DMS53 treated with DMSO at 0.1 percent for 48 hours (cell line): ENCODE measurements around the gene BACH2.

Experiments used
- DNase-seq: peaks from one replicate; lab custom pipeline; 2025; ENCODE audit not compliant: unreplicated experiment; lab: John Stamatoyannopoulos, UW

The BACH2 gene

DNA sequence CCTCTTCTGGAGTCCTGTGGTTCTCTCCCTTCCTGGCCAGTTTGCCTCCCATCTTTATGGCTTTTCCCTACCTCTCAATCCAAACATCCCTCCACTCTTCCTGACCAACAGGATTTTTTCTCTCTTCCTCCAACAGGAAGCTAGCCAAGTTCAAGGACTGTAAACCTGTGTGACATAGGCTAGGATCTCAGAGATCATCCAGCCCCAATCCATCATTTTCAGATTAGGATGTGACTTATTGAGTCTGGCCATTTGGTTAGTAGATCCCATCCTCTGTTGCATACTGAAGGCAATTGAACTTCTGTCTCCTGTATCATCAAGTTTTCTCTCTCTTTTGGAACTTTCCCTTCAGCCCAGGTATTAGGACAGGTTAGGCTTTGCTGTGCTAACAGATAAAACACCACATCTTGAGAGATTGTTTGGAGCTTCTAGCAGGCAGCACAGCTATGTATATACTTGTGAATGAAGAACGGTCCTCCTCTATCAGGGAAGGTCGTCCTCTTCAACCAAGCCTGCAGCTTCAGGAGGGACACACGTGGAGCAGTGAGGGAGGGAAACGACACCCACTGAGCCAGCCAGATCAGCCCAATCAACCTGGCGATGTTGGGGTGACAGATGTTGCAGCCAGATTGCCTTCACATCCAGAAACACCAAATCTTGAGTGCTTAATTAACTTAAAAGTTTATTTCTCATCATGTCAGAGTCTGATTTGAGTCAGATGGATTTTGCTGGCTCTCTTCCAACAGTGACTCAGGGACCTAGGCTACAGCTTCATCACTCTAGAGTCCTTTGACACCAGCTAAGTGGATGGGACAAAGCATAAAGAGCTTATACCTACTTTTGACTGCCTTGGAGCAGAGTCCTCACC, 295.5 kb downstream of the BACH2 start:
- no peak for DNase-seq

- no peak for DNase-seq
Observed at GRCh38 chr6:89999945-90000825, 296.5 kb downstream of the BACH2 start.

DNA sequence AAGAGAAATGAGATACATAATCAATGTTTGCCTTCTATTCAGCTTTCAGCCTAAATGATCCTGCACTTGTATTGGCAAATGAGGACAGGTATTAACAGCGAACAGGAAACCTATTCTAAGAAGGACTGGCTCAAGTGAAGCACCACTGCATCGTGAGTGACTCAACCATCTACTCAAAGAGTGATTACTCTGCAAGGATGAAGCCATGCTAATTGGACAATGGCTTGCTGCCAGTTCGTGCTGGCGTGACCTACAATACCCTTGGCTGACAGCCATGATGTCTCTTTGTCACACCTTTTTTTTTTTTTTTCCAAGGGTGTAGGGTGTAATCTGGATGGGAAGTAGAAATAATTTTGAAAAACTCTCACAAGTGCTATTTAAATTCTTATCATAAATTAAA, 297.5 kb downstream of the BACH2 start:
- DNase-seq: peak; percentile 88

GRCh38 chr6:89997456-89998445, 298.9 kb downstream of the BACH2 start:
- DNase-seq: no peak

DNA sequence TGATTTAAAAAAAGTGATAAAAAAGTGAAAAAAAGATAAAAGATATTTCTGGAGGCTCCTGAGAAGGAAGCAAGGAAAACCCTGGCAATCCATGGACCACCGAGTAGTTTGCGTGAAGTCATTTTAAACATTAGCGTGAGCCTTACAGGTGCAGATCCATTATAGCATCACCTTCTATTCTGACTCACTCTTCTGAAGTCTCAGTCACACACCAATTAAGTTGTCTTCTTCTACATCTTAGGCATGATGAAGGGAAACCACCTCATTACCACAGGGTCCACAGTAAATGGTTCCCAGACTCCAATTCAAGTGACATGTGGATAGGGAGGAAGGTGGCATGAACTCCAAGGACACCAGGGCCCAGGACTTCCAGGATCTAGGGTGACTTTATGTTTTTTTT, 303.2 kb downstream of the BACH2 start:
- DNase-seq: no peak

DNA sequence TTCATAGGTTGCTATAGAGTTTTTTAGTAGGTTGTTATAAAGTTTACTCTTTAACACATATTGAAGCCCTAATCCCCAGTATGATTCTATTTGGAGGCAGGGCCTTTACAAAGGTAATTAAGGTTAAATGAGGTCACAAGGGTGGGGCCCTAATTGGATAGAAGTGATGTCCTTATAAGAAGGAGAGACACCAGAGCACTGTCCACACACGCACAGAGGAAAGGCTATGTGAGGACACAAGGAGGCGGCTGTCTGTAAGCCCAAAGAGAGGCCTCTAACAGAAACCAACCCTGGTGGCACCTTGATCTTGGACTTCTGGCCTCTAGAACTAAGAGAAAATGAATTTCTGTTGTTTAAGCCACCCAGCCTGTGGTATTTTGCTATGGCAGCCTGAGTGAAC, 303.8 kb downstream of the BACH2 start:
- no peak for DNase-seq

GRCh38 chr6:89989742-89990141, 306.9 kb downstream of the BACH2 start:
- DNase-seq: no peak

GRCh38 chr6:89987830-89988229, 308.8 kb downstream of the BACH2 start:
- no peak for DNase-seq

- no peak for DNase-seq
Observed at GRCh38 chr6:89987140-89987539, 309.5 kb downstream of the BACH2 start.

DNA sequence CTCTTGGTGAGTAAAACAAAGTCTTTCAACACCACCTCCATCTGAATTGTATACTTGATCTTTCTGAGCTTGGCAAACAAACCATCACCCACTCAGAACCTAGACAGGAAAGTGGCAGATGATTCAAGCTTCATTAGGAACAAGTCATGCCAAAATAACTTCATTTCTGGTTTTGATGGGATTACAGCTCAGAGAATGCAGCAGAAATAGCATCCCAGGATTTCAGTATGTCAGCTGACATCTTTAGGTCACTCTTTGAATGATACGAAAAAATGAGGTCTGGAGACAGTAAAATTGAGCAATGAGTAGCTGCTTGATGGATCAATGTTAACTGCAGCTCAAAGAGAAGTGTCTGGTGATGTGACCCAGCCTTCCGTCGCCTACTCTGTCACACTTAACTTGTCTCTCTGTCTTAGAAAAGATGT, 310.0 kb downstream of the BACH2 start:
- no peak for DNase-seq

- no peak for DNase-seq
Observed at GRCh38 chr6:89985751-89986493, 310.7 kb downstream of the BACH2 start.

GRCh38 chr6:89984926-89985750, 311.5 kb downstream of the BACH2 start:
- no peak for DNase-seq

DNA sequence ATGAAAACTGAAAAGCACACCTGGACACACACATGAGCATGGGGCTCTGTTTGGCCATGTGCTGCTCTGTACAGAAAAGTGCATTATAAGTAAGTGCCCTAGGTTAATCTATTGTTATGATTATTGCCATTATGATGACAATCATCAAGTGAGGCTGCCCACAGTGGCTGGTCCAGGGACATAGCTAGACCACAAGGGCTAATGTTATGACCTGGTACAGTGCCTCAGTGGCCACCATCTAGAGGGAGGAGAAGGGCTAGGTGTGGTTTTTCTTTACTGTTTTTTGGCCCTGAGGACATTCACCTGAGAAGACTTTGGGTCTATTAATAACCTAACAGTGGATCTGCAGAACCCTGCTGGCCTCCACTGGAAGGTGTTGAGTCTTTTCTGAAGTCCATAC, 316.3 kb downstream of the BACH2 start:
- DNase-seq: no peak

DNA sequence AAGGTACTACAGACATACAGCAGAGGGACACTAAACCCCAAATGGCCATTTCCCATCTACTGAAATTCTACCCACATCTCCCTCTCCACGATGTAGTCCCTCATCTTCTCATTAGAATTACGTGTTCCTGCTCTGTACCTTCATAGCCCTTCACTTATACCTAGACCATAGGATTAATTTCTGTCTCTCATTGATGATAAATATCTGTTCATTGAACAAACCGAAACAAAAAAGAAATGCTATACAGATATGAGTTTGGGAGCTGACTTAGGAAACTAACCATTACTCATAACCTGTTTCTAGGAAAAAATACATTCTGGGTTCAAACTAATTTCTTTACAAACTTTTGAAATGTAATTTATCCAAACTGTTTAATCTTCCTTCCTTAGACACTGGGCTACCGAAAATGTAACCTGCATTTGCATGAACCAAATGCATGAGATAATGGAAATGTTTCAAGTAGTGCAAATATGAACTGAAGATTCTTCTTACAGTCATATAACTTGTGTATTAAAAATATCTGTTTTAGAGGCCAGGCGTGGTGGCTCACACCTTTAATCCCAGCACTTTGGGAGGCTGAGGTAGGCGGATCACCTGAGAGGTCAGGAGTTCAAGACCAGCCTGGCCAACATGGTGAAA, 317.0 kb downstream of the BACH2 start:
- no peak for DNase-seq

- no peak for DNase-seq
Observed at GRCh38 chr6:89978749-89979145, 317.9 kb downstream of the BACH2 start.

DNA sequence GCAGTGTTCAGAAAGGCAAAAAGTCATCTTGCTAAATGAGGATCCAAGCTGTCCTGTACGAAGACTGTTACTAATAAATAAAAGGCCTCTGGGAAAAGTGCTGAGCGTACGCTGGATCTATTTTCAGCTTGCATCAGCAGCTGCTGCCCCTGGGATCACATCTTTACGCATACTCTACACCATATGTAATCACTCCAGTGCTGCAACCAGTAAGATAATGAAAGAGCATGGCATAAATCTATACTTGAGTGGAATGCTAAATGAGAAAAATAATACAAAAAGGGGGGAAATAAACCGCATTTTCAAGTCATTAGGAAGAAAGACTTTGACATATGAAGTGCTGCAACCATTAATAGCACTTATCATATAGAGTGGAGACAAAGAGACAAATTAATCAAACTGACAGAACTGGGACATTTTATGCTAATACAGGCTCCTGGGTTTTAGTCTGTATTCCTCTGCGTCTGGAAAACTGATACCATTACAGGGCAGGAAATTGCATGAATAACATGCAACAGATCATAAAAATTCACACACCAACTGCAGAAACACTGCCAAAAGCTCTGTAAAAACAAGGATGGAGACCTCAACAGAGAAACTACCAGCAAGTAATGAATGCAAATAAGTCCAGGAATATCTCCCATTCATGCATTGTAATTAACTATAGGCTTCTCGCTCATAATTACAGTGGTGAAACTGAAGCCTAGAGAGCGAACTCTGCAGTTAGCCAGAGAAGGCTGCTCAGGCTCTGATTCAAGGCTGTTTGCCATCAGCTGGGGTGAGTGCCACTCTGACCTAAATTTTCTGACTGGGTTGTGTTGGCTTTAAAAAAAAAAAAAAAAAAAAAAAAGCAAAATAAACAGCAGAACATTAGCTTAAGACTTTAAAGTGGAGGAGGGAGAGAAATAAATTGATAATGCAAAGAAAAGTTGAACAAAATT, 318.6 kb downstream of the BACH2 start:
- DNase-seq: no peak

- DNase-seq: no peak
Observed at GRCh38 chr6:89976694-89977020, 320.0 kb downstream of the BACH2 start.
